Erythroblast (primary cell): ENCODE data around the gene DISC1.

Source experiments
- GATA1 ChIP-seq: IDR thresholded peaks from 2 replicates; pipeline ENCODE4 v1.6.1; 2011; ENCODE audit warnings: low read depth, mild to moderate bottlenecking, control low read depth, low read length, moderate library complexity
- POLR2A ChIP-seq: IDR thresholded peaks from 2 replicates; pipeline ENCODE4 v1.6.1; 2011; ENCODE audit warnings: mild to moderate bottlenecking, low read length

DNA sequence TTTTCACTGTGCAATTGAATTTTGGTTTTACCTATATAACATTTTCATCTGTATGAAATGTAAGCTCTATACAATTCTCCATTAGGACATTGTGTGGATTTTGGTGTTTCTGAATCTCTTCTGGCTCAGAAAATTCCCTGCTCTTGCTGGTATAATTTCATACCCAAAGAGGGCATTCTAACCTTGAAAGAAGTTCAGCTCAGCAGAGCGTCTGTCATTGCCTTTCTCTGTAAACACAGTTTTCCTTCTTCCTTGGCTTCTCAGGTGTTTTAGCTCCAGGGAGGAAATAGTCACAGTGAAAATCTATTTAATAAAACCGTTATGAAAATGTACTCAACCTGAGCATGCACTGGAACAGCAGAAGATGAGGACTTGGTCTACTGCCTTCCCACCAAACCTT lies 16.0 kb downstream of the DISC1 start:
- TF ChIP-seq POLR2A (no peak), GATA1 (no peak)
